Gastroesophageal sphincter (tissue), 3 donors: ENCODE data around the gene FNTB.

Source experiments
- POLR2AphosphoS5 ChIP-seq: sonication (generic); formaldehyde crosslinking; IDR thresholded peaks from one replicate; pipeline ENCODE4 v1.6.1; 2017; ENCODE audit warnings: antibody characterized with exemption
- TF ChIP-seq, protein P1 (sequence below), 4 experiments: fragments of 200-600 bp in 2 of 4; fragments of 450-650 bp in 2 of 4; sonication (generic) in 1 of 4; IDR thresholded peaks; one replicate each; pipeline ENCODE4 v1.5.1; 2017 to 2019; ENCODE audit warnings: antibody characterized with exemption in 4 of 4, mild to moderate bottlenecking in 2 of 4, moderate library complexity in 2 of 4

DNA sequence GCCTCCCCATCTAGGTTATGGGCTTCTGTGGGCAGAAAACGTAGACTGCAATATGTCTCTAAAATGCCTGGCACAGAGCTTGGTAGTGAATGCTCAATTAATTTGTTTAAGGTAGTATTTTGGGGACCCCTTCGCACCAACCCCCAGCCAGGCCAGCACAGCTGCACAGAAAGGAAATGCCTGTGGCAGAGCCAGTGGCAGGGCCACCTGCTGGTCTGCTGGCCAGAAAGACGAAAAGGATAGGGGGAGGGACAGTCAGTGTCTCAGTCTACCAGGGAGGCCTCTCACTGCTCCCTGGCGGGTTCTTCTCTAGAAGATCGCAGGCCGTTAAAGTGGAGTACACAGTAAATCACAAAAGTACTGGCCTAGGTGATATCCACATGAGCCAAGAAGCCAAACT lies 18.0 kb upstream of the FNTB start:
- TF ChIP-seq, protein P1, sequence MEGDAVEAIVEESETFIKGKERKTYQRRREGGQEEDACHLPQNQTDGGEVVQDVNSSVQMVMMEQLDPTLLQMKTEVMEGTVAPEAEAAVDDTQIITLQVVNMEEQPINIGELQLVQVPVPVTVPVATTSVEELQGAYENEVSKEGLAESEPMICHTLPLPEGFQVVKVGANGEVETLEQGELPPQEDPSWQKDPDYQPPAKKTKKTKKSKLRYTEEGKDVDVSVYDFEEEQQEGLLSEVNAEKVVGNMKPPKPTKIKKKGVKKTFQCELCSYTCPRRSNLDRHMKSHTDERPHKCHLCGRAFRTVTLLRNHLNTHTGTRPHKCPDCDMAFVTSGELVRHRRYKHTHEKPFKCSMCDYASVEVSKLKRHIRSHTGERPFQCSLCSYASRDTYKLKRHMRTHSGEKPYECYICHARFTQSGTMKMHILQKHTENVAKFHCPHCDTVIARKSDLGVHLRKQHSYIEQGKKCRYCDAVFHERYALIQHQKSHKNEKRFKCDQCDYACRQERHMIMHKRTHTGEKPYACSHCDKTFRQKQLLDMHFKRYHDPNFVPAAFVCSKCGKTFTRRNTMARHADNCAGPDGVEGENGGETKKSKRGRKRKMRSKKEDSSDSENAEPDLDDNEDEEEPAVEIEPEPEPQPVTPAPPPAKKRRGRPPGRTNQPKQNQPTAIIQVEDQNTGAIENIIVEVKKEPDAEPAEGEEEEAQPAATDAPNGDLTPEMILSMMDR (IDR thresholded peaks at IDR 0.05): no peak
- TF ChIP-seq POLR2AphosphoS5: no peak
